Vagina (tissue), 2 donors: Measurements from ENCODE around the gene MYO1E.

Experiments used
- POLR2A ChIP-seq, 2 donors: fragments of 450-650 bp; IDR thresholded peaks; one replicate each; pipeline ENCODE4 v1.6.1; 2017; ENCODE audit warnings: antibody characterized with exemption in 2 of 2, mild to moderate bottlenecking in 2 of 2, moderate library complexity in 2 of 2
- TF ChIP-seq, protein P1 (sequence below), 3 experiments: fragments of 450-650 bp in 2 of 3; fragments of 200-600 bp in 1 of 3; sonication (generic) in 1 of 3; IDR thresholded peaks; one replicate each; pipeline ENCODE4 v1.5.1; 2017 to 2019; ENCODE audit warnings: antibody characterized with exemption in 3 of 3, mild to moderate bottlenecking in 2 of 3, moderate library complexity in 2 of 3

DNA sequence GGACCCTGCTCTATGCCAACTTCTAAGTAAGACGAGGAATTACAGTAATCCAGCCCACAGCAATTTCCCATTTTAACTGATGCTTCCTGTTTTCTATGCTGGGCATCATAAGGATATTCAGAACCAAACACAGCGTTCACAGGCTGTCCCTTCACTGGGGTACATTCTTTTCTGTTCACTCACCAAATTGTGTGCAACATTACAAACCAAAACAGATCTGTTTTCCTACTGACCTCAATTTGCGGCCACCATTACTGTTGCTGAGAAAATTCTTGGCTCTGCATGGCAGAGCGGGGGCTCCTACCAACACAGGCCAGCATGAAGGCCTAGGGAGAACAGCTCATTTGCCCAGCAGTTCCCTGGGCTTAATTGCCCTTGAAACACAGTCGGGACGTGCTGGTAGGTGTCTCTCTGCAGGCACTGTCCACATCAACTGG is 76.5 kb downstream of the MYO1E start:
- TF ChIP-seq, protein P1, sequence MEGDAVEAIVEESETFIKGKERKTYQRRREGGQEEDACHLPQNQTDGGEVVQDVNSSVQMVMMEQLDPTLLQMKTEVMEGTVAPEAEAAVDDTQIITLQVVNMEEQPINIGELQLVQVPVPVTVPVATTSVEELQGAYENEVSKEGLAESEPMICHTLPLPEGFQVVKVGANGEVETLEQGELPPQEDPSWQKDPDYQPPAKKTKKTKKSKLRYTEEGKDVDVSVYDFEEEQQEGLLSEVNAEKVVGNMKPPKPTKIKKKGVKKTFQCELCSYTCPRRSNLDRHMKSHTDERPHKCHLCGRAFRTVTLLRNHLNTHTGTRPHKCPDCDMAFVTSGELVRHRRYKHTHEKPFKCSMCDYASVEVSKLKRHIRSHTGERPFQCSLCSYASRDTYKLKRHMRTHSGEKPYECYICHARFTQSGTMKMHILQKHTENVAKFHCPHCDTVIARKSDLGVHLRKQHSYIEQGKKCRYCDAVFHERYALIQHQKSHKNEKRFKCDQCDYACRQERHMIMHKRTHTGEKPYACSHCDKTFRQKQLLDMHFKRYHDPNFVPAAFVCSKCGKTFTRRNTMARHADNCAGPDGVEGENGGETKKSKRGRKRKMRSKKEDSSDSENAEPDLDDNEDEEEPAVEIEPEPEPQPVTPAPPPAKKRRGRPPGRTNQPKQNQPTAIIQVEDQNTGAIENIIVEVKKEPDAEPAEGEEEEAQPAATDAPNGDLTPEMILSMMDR (IDR thresholded peaks at IDR 0.05) = no peak
- TF ChIP-seq POLR2A (IDR thresholded peaks at IDR 0.05) = no peak
